PFSK-1 (cell line): ENCODE data around the gene RPA3.

Experiments
- FOXP2 ChIP-seq: optimal IDR thresholded peaks from 2 replicates; pipeline ENCODE3; 2011; ENCODE audit warnings: borderline replicate concordance, control low read depth, inconsistent platforms; ENCODE audit not compliant: insufficient read depth; ENCODE audit errors: extremely low read length, extremely low read depth
- POLR2AphosphoS5 ChIP-seq: IDR thresholded peaks from 2 replicates; pipeline ENCODE4 v1.6.1; 2012; ENCODE audit warnings: low read depth, mild to moderate bottlenecking, control low read depth, low read length, moderate library complexity
- SIN3A ChIP-seq: IDR thresholded peaks from 2 replicates; pipeline ENCODE4 v1.6.1; 2012; ENCODE audit warnings: mild to moderate bottlenecking, low read length, moderate library complexity, borderline replicate concordance; ENCODE audit not compliant: insufficient read depth
- TAF1 ChIP-seq: IDR thresholded peaks from 2 replicates; pipeline ENCODE4 v1.6.1; 2012; ENCODE audit warnings: low read length, control low read depth, borderline replicate concordance; ENCODE audit not compliant: insufficient read depth
- TF ChIP-seq, protein P1 (sequence below), 2 experiments: IDR thresholded peaks; 2 replicates each; pipeline versions ENCODE4 v1.6.1 to v1.8.0; 2011 to 2012; ENCODE audit warnings: low read depth in 2 of 2, low read length in 2 of 2, control low read depth in 1 of 2, inconsistent platforms in 1 of 2, mild to moderate bottlenecking in 1 of 2, moderate library complexity in 1 of 2; ENCODE audit not compliant: insufficient read depth in 1 of 2

RPA3 gene

DNA sequence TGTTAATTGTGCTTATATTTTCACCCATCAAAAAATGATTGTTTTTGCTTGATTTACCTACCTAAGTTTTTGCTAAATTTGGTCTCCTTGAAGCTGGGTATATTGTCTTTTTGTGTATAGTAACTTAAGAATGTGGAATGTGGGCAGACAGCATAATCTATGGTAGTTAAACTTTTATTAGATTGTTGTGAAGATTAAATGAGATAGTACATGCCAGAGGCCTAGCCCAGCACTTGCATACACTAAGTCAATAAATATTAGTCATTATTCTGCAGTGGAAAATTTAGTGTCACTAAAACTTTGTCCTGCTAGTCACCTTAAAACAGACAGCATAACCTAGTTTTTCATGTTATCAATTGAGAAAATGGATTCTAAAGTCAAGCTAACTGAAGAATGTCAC lies 19.3 kb upstream of the RPA3 start:
- TF ChIP-seq, protein P1, sequence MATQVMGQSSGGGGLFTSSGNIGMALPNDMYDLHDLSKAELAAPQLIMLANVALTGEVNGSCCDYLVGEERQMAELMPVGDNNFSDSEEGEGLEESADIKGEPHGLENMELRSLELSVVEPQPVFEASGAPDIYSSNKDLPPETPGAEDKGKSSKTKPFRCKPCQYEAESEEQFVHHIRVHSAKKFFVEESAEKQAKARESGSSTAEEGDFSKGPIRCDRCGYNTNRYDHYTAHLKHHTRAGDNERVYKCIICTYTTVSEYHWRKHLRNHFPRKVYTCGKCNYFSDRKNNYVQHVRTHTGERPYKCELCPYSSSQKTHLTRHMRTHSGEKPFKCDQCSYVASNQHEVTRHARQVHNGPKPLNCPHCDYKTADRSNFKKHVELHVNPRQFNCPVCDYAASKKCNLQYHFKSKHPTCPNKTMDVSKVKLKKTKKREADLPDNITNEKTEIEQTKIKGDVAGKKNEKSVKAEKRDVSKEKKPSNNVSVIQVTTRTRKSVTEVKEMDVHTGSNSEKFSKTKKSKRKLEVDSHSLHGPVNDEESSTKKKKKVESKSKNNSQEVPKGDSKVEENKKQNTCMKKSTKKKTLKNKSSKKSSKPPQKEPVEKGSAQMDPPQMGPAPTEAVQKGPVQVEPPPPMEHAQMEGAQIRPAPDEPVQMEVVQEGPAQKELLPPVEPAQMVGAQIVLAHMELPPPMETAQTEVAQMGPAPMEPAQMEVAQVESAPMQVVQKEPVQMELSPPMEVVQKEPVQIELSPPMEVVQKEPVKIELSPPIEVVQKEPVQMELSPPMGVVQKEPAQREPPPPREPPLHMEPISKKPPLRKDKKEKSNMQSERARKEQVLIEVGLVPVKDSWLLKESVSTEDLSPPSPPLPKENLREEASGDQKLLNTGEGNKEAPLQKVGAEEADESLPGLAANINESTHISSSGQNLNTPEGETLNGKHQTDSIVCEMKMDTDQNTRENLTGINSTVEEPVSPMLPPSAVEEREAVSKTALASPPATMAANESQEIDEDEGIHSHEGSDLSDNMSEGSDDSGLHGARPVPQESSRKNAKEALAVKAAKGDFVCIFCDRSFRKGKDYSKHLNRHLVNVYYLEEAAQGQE (IDR thresholded peaks at IDR 0.05; ENCODE audit: insufficient read depth in 1 of 2, low read depth in 2 of 2, low read length in 2 of 2) = no peak
- TF ChIP-seq TAF1 = no peak
- TF ChIP-seq SIN3A = no peak
- no peak for TF ChIP-seq POLR2AphosphoS5
- TF ChIP-seq FOXP2 = no peak

DNA sequence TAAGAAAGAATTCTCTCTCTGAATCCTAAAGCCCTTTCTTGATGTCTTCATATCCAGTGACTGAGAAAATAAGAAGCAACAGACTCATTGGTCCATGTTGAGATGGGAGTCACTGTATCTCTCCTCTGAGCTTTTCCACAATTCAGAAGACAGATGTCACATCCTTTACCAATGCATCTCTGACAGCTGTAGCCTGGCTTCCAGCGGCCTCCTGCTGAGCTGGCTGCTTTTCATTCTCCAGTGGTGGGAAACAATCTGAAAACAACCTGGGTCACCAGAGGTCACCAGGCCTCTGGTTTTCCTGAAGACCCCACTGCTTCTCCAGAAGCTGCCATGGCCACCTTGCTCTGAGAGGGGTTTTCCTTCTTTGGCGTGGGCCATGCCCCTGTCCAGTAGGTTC lies 18.3 kb upstream of the RPA3 start:
- TF ChIP-seq, protein P1 (IDR thresholded peaks at IDR 0.05; ENCODE audit: insufficient read depth in 1 of 2, low read depth in 2 of 2, low read length in 2 of 2) = no peak
- no peak for TF ChIP-seq SIN3A
- TF ChIP-seq TAF1 = no peak
- TF ChIP-seq POLR2AphosphoS5 = no peak
- TF ChIP-seq FOXP2 = no peak

DNA sequence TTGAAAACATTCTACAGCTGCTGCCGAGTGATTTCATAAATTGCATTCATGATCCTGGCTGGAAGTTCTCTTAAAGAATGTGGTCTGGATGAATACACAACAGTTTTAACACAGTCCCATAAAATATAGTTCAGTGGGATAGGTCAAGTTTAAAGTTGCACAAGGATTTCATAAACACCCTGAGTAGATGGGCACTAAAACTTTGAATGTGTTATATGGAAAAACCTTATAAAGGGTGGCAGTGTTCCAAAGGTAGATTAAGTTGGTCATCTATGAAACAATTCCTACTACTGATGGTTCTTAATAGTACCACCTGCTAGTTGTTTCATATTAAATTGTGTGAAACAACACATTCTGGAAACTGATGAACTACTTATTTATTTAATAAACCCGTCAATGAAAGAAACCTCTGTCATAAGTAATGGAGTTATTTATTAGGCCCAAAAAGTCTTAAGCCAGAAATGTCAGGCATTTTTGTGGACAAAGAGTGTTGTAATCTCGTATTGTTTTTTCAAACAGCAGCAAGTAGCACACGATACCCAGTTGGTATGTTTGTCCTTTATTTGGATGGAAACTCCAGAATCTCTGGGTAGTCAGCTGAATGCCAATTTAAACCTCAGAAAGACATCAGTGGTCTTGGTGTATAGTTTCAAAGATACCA lies 14.3 kb upstream of the RPA3 start:
- no peak for TF ChIP-seq SIN3A
- TF ChIP-seq, protein P1 (IDR thresholded peaks at IDR 0.05; ENCODE audit: insufficient read depth in 1 of 2, low read depth in 2 of 2, low read length in 2 of 2) = no peak
- TF ChIP-seq FOXP2 = no peak
- TF ChIP-seq POLR2AphosphoS5 = no peak
- no peak for TF ChIP-seq TAF1

DNA sequence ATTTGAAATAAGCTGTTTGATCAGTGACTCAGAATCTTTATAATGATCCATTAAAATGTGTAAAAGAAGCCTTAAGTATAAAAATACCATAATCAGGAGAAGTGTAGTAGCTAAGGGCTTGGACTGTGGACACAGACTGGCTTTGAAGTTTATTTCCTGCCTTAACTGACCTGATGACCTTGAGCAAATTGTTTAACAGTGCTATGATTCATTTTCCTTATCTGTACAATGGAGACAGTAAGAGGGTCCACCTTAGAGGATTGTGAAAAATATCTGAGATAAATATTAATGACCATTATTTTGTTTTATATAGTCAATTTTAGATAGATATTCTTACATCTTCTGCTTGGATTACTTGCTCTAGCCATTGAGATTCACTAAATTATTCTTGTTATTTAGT lies 13.3 kb upstream of the RPA3 start:
- TF ChIP-seq POLR2AphosphoS5 (no peak), SIN3A (no peak), FOXP2 (no peak), TAF1 (no peak)
- TF ChIP-seq, protein P1 (IDR thresholded peaks at IDR 0.05; ENCODE audit: insufficient read depth in 1 of 2, low read depth in 2 of 2, low read length in 2 of 2) = no peak
